Hepatocyte (in vitro differentiated cells): Measurements from ENCODE around the gene GRN.

ENCODE experiments used
- EZH2 ChIP-seq: fragments of 200-600 bp; sonication (generic); IDR thresholded peaks from 2 replicates; pipeline ENCODE4 v1.6.1; 2016; ENCODE audit warnings: antibody characterized with exemption, mild to moderate bottlenecking, borderline replicate concordance
- TF ChIP-seq, protein P1 (sequence below): fragments of 200-600 bp; sonication (generic); IDR thresholded peaks from 2 replicates; pipeline ENCODE4 v1.5.1; 2016; ENCODE audit warnings: antibody characterized with exemption, mild to moderate bottlenecking; ENCODE audit not compliant: poor library complexity

- TF ChIP-seq, protein P1, sequence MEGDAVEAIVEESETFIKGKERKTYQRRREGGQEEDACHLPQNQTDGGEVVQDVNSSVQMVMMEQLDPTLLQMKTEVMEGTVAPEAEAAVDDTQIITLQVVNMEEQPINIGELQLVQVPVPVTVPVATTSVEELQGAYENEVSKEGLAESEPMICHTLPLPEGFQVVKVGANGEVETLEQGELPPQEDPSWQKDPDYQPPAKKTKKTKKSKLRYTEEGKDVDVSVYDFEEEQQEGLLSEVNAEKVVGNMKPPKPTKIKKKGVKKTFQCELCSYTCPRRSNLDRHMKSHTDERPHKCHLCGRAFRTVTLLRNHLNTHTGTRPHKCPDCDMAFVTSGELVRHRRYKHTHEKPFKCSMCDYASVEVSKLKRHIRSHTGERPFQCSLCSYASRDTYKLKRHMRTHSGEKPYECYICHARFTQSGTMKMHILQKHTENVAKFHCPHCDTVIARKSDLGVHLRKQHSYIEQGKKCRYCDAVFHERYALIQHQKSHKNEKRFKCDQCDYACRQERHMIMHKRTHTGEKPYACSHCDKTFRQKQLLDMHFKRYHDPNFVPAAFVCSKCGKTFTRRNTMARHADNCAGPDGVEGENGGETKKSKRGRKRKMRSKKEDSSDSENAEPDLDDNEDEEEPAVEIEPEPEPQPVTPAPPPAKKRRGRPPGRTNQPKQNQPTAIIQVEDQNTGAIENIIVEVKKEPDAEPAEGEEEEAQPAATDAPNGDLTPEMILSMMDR, result no peak
- TF ChIP-seq EZH2, result no peak
These were observed 31.1 kb upstream of the GRN start for GRCh38 chr17:44314031-44314430.
